HEK293 (cell line): ENCODE measurements around the gene UBAC2.

Experiments
- BCL11A ChIP-seq: fragments of 450-650 bp; formaldehyde crosslinking; IDR thresholded peaks from 2 replicates; pipeline ENCODE4 v1.5.1; 2016; ENCODE audit warnings: low read depth, missing biosample characterization, missing genetic modification characterization
- CTCF ChIP-seq: fragments of 450-650 bp; formaldehyde crosslinking; IDR thresholded peaks from 2 replicates; pipeline ENCODE4 v1.5.1; 2016; ENCODE audit warnings: missing biosample characterization, missing genetic modification characterization
- MYNN ChIP-seq: fragments of 450-650 bp; formaldehyde crosslinking; IDR thresholded peaks from 2 replicates; pipeline ENCODE4 v1.5.1; 2016; ENCODE audit warnings: missing biosample characterization, missing genetic modification characterization, borderline replicate concordance
- ZBTB7A ChIP-seq: fragments of 450-650 bp; formaldehyde crosslinking; IDR thresholded peaks from 2 replicates; pipeline ENCODE4 v1.5.1; 2016; ENCODE audit warnings: low read depth, missing biosample characterization, missing genetic modification characterization

GRCh38 chr13:99352351-99353245, 151.9 kb downstream of the UBAC2 start:
- TF ChIP-seq CTCF (tag by site-specific recombination) (no peak), ZBTB7A (tag by site-specific recombination) (no peak), BCL11A (tag by site-specific recombination) (no peak), MYNN (tag by site-specific recombination) (no peak)
